ENCODE data around the gene DGKQ. TPM values are rescaled to one million over a fixed set of nuclear protein-coding genes. Genes with fewer than 3 reads are reported as not detected.

DGKQ gene
- total and polyA plus RNA-seq, 2 experiments from 2014 or later: 4.0 to 22.4 TPM

DNA sequence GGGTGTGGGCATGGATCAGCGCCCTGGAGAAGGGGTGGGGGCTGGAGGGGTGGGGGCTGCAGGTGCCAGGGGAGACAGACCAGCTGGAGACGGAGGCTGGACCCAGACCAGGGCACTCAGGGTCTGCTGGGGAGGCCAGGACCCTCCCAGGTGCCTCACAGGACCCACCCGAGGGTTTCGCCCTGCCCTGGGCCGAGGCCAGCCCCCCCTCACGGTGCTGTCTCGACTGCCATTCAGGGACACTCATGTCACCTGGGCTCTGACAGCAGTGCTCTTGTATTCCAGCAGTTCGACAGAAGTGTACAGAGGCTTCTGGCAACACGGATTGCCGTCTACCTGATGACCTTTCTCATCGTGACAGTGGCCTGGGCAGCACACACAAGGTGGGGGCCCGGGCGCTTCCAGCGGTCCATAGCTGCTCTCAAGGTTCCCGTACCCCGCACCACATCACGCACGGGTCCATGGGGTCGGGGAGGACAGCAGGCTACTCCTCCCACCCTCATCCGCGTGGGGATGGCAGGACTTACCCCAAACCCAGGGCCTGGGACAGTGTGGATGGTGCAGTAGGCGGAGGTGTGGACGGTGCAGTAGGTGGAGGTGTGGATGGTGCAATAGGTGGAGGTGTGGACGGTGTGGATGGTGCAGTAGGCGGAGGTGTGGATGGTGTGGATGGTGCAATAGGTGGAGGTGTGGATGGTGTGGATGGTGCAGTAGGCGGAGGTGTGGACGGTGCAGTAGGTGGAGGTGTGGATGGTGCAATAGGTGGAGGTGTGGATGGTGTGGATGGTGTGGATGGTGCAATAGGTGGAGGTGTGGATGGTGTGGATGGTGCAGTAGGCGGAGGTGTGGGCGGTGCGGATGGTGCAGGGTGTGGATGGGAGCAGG is 23.0 kb downstream of the DGKQ start:
- Mint-ChIP-seq H3K9me3 (no peaks in the 10 kb centered on the region), H3K27me3 (ENCODE audit: insufficient read depth, low read depth, poor library complexity) (peaks cover 11% of the 10 kb centered on the region), H3K4me1 (peaks cover 13% of the 10 kb centered on the region), H3K27ac (no peak overlapping the region), H3K4me3 (no peak overlapping the region), H3K36me3 (ENCODE audit: low read depth) (no peaks in the 10 kb centered on the region; the same call in 2 of the 3 replicates)
- Histone ChIP-seq H3K4me3 (no peak overlapping the region), H3K4me1 (ENCODE audit: insufficient read depth) (0 out of 2 replicates have a peak, but pooled peaks cover 1% of the 10 kb centered on the region), H4K20me1 (replicated peaks; ENCODE audit: insufficient read depth) (no peaks in the 10 kb centered on the region), H3K27me3 (ENCODE audit: insufficient read depth) (no peaks in the 10 kb centered on the region), H3K9me2 (ENCODE audit: insufficient read depth) (no peaks in the 10 kb centered on the region), H3F3A (replicated peaks; ENCODE audit: low read depth) (no peaks in the 10 kb centered on the region), H3K79me2 (replicated peaks; ENCODE audit: insufficient read depth) (no peaks in the 10 kb centered on the region), H3K4me2 (no peak overlapping the region), H3K36me3 (ENCODE audit: insufficient read depth) (no peaks in the 10 kb centered on the region), H2AFZ (no peak overlapping the region), H3K27ac (ENCODE audit: low read depth) (no peak overlapping the region)
- DNase-seq (ENCODE audit: low spot score) (no peak), ATAC-seq (no peak)
- TF ChIP-seq, protein P1, sequence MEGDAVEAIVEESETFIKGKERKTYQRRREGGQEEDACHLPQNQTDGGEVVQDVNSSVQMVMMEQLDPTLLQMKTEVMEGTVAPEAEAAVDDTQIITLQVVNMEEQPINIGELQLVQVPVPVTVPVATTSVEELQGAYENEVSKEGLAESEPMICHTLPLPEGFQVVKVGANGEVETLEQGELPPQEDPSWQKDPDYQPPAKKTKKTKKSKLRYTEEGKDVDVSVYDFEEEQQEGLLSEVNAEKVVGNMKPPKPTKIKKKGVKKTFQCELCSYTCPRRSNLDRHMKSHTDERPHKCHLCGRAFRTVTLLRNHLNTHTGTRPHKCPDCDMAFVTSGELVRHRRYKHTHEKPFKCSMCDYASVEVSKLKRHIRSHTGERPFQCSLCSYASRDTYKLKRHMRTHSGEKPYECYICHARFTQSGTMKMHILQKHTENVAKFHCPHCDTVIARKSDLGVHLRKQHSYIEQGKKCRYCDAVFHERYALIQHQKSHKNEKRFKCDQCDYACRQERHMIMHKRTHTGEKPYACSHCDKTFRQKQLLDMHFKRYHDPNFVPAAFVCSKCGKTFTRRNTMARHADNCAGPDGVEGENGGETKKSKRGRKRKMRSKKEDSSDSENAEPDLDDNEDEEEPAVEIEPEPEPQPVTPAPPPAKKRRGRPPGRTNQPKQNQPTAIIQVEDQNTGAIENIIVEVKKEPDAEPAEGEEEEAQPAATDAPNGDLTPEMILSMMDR (conservative IDR thresholded peaks at IDR 0.05; ENCODE audit: low read depth in 2 of 2): no peak
- TF ChIP-seq ETS1 (IDR thresholded peaks at IDR 0.05): no peak
- TF ChIP-seq NANOG (IDR thresholded peaks at IDR 0.05; ENCODE audit: borderline replicate concordance): no peak
- no peak for TF ChIP-seq CREB1 (CRISPR knock-in tag; IDR thresholded peaks at IDR 0.05; ENCODE audit: low read depth)
- TF ChIP-seq STAT1 (IDR thresholded peaks at IDR 0.05; ENCODE audit: unreplicated experiment): no peak
- TF ChIP-seq, protein P2, sequence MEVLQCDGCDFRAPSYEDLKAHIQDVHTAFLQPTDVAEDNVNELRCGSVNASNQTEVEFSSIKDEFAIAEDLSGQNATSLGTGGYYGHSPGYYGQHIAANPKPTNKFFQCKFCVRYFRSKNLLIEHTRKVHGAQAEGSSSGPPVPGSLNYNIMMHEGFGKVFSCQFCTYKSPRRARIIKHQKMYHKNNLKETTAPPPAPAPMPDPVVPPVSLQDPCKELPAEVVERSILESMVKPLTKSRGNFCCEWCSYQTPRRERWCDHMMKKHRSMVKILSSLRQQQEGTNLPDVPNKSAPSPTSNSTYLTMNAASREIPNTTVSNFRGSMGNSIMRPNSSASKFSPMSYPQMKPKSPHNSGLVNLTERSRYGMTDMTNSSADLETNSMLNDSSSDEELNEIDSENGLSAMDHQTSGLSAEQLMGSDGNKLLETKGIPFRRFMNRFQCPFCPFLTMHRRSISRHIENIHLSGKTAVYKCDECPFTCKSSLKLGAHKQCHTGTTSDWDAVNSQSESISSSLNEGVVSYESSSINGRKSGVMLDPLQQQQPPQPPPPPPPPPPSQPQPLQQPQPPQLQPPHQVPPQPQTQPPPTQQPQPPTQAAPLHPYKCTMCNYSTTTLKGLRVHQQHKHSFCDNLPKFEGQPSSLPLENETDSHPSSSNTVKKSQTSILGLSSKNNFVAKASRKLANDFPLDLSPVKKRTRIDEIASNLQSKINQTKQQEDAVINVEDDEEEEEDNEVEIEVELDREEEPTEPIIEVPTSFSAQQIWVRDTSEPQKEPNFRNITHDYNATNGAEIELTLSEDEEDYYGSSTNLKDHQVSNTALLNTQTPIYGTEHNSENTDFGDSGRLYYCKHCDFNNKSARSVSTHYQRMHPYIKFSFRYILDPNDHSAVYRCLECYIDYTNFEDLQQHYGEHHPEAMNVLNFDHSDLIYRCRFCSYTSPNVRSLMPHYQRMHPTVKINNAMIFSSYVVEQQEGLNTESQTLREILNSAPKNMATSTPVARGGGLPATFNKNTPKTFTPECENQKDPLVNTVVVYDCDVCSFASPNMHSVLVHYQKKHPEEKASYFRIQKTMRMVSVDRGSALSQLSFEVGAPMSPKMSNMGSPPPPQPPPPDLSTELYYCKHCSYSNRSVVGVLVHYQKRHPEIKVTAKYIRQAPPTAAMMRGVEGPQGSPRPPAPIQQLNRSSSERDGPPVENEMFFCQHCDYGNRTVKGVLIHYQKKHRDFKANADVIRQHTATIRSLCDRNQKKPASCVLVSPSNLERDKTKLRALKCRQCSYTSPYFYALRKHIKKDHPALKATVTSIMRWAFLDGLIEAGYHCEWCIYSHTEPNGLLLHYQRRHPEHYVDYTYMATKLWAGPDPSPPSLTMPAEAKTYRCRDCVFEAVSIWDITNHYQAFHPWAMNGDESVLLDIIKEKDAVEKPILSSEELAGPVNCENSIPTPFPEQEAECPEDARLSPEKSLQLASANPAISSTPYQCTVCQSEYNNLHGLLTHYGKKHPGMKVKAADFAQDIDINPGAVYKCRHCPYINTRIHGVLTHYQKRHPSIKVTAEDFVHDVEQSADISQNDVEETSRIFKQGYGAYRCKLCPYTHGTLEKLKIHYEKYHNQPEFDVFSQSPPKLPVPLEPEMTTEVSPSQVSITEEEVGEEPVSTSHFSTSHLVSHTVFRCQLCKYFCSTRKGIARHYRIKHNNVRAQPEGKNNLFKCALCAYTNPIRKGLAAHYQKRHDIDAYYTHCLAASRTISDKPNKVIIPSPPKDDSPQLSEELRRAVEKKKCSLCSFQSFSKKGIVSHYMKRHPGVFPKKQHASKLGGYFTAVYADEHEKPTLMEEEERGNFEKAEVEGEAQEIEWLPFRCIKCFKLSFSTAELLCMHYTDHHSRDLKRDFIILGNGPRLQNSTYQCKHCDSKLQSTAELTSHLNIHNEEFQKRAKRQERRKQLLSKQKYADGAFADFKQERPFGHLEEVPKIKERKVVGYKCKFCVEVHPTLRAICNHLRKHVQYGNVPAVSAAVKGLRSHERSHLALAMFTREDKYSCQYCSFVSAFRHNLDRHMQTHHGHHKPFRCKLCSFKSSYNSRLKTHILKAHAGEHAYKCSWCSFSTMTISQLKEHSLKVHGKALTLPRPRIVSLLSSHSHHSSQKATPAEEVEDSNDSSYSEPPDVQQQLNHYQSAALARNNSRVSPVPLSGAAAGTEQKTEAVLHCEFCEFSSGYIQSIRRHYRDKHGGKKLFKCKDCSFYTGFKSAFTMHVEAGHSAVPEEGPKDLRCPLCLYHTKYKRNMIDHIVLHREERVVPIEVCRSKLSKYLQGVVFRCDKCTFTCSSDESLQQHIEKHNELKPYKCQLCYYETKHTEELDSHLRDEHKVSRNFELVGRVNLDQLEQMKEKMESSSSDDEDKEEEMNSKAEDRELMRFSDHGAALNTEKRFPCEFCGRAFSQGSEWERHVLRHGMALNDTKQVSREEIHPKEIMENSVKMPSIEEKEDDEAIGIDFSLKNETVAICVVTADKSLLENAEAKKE (CRISPR knock-in tag; IDR thresholded peaks at IDR 0.05): no peak
- TF ChIP-seq REST (IDR thresholded peaks at IDR 0.05; ENCODE audit: unreplicated experiment): no peak
- TF ChIP-seq POLR2AphosphoS5 (IDR thresholded peaks at IDR 0.05; ENCODE audit: low read depth): no peak
- TF ChIP-seq ZNF114 (CRISPR knock-in tag; IDR thresholded peaks at IDR 0.05): no peak
- no peak for TF ChIP-seq EZH2phosphoT487 (IDR thresholded peaks at IDR 0.05; ENCODE audit: unreplicated experiment)
- TF ChIP-seq EZH2 (IDR thresholded peaks at IDR 0.05; ENCODE audit: low read depth, unreplicated experiment): no peak
- no peak for TF ChIP-seq ZNF331 (CRISPR knock-in tag; IDR thresholded peaks at IDR 0.05; ENCODE audit: low read depth)
- no peak for TF ChIP-seq JUNB (IDR thresholded peaks at IDR 0.05; ENCODE audit: unreplicated experiment)

Data from GM23338 (cell line).